Osteoblast (primary cell): ENCODE results near the gene ATP1A3. TPM values are rescaled to one million over a fixed set of nuclear protein-coding genes. Genes with fewer than 3 reads are reported as not detected.

ENCODE experiments used
- DNase-seq: peaks from one replicate; pipeline ENCODE4 v3.0.0; 2011; ENCODE audit warnings: low spot score, mixed read lengths; ENCODE audit not compliant: insufficient read length; ENCODE audit errors: missing footprints
- H2AFZ ChIP-seq: 2 replicates; pipeline ENCODE4 v1.6.0; 2011; ENCODE audit warnings: mild to moderate bottlenecking, low read length
- H3K27ac ChIP-seq: 2 replicates; pipeline ENCODE4 v1.5.1; 2011; ENCODE audit warnings: mild to moderate bottlenecking, low read depth, low read length, moderate library complexity
- H3K27me3 ChIP-seq: 2 replicates; pipeline ENCODE4 v1.6.0; 2012; ENCODE audit warnings: mild to moderate bottlenecking, control low read depth, inconsistent platforms, low read length, moderate library complexity; ENCODE audit not compliant: insufficient read depth
- H3K36me3 ChIP-seq: 2 replicates; pipeline ENCODE4 v1.5.1; 2011; ENCODE audit warnings: mild to moderate bottlenecking, low read length, control low read depth, moderate library complexity; ENCODE audit not compliant: insufficient read depth
- H3K4me1 ChIP-seq: 2 replicates; pipeline ENCODE4 v1.5.1; 2011; ENCODE audit warnings: mild to moderate bottlenecking, low read length, control low read depth, moderate library complexity; ENCODE audit not compliant: insufficient read depth
- H3K4me2 ChIP-seq: 2 replicates; pipeline ENCODE4 v1.6.0; 2011; ENCODE audit warnings: mild to moderate bottlenecking, low read length; ENCODE audit not compliant: insufficient read depth
- H3K4me3 ChIP-seq: fragments of 200-600 bp; sonication (generic); 3 replicates; pipeline ENCODE4 v1.5.1; 2012; ENCODE audit warnings: mild to moderate bottlenecking, low read length, inconsistent platforms; ENCODE audit not compliant: insufficient read depth
- H3K79me2 ChIP-seq: 2 replicates; pipeline ENCODE4 v1.6.0; 2012; ENCODE audit warnings: mild to moderate bottlenecking, low read length, control low read depth, inconsistent platforms; ENCODE audit not compliant: insufficient read depth
- H3K9me3 ChIP-seq: 2 replicates; pipeline ENCODE4 v1.5.1; 2011; ENCODE audit warnings: low read depth, low read length, control low read depth
- H4K20me1 ChIP-seq: 2 replicates; pipeline ENCODE4 v1.6.0; 2012; ENCODE audit warnings: mild to moderate bottlenecking, low read length, control low read depth; ENCODE audit not compliant: insufficient read depth
- total RNA-seq: library from RNA; depleted of rRNA; stranded (reverse); fragments of >200 nt; gene quantifications from 2 replicates; pipeline ENCODE4 v1.2.3, GENCODE V29; 2012
- TF ChIP-seq, protein P1 (sequence below): IDR thresholded peaks from 2 replicates; pipeline ENCODE4 v1.5.1; 2011; ENCODE audit warnings: mild to moderate bottlenecking, low read depth, low read length, moderate library complexity; ENCODE audit errors: extremely low read depth

ATP1A3 gene
- total RNA-seq, 1 donor = under 0.01 TPM

DNA sequence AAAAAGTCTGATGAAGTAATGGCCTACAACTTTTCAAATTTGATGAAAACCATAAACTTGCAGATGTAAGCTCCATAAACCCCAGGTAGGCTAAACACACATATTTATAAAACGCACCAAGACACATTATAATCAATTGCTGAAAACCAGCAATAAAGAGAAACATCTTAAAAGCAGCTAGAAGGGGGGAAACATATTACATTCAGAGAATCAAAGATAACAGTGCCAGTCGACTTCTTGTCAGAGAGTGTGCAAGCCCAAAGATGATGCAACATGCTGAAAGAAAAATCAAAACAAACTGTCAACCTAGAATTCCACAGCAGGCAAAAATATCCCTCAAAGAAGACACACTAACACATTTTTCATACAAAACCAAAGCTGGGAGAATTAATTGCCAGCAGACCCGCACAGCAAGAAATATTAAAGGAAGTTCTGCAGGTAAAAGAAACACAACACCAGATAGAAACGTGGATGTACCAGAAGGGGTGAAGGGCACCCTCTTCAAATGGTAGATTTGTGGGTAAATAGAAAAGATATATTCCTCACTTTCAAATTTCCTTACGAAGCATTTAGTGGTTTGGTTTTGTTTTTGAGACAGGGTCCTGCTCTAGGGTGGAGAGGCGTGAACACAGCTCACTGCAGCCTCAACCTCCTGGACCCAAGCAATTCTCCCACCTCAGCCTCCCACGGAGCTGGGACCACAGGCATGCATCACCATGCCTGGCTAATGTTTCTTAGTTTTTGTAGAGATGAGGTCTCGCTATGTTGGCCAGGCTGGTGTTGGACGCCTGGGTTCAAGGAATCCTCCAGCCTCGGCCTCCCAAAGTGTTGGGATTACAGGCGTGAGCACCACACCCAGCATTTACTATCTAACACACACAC lies 16.5 kb upstream of the ATP1A3 start:
- Histone ChIP-seq H3K9me3 (no peaks in the 10 kb centered on the region), H2AFZ (peak overlapping the region; percentile 18), H4K20me1 (no peaks in the 10 kb centered on the region), H3K4me2 (no peak overlapping the region), H3K27ac (no peak overlapping the region), H3K27me3 (no peaks in the 10 kb centered on the region), H3K36me3 (no peaks in the 10 kb centered on the region), H3K4me1 (peaks cover 6% of the 10 kb centered on the region), H3K79me2 (no peaks in the 10 kb centered on the region), H3K4me3 (no peak overlapping the region)
- DNase-seq = peak; percentile 84
- TF ChIP-seq, protein P1, sequence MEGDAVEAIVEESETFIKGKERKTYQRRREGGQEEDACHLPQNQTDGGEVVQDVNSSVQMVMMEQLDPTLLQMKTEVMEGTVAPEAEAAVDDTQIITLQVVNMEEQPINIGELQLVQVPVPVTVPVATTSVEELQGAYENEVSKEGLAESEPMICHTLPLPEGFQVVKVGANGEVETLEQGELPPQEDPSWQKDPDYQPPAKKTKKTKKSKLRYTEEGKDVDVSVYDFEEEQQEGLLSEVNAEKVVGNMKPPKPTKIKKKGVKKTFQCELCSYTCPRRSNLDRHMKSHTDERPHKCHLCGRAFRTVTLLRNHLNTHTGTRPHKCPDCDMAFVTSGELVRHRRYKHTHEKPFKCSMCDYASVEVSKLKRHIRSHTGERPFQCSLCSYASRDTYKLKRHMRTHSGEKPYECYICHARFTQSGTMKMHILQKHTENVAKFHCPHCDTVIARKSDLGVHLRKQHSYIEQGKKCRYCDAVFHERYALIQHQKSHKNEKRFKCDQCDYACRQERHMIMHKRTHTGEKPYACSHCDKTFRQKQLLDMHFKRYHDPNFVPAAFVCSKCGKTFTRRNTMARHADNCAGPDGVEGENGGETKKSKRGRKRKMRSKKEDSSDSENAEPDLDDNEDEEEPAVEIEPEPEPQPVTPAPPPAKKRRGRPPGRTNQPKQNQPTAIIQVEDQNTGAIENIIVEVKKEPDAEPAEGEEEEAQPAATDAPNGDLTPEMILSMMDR = no peak

DNA sequence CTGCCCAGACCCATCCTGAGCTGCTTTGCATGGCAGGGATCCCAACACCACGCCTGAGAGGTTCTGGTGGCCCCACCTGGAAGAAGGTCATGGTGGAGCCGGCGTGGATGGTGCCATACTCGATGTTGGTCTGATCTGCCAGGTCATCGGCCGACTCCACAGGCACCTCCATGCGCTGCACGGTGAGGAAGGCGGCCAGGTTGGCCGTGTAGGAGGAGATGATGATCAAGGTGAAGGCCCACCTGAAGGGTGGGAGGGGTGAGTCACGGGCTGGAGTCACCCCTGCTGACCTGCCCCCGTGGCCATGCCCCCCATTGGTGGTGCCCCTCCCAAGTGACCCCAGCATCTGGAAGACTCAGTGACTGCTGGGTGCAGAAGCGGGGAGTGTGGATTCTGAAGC lies 12.5 kb upstream of the ATP1A3 start:
- no peaks in the 10 kb centered on the region for H3K36me3 ChIP-seq
- no peak overlapping the region for H3K4me2 ChIP-seq
- no peak overlapping the region for H2AFZ ChIP-seq
- TF ChIP-seq, protein P1 = no peak
- no peaks in the 10 kb centered on the region for H3K9me3 ChIP-seq
- no peaks in the 10 kb centered on the region for H3K79me2 ChIP-seq
- H3K27me3 ChIP-seq = peaks cover 10% of the 10 kb centered on the region
- peaks cover 6% of the 10 kb centered on the region for H3K4me1 ChIP-seq
- no peak overlapping the region for H3K27ac ChIP-seq
- no peaks in the 10 kb centered on the region for H4K20me1 ChIP-seq
- H3K4me3 ChIP-seq = no peak overlapping the region
- DNase-seq = no peak

DNA sequence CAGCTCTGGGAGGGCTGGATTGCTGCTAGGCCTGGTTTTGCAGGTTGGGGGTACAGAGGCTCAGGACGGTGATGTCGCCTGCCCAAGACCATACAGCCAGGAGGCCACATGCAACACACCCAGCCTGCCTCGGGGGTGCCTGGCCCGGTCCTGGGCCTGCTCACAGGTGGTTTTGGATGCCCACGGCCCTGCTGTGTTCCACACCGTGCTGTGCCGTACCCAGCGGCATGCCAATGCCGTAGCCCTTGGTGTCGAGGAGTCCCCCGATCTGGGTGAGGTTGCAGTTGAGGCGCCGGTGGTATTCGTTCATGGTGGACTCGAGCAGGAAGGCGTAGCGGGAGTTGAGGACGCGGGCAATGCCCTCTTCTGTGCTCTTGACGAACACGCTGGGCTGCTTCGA lies 11.5 kb upstream of the ATP1A3 start:
- peak; percentile 25 for DNase-seq
- Histone ChIP-seq H4K20me1 (no peaks in the 10 kb centered on the region), H2AFZ (no peak overlapping the region), H3K27ac (no peak overlapping the region), H3K27me3 (peaks cover 21% of the 10 kb centered on the region), H3K79me2 (no peaks in the 10 kb centered on the region), H3K4me3 (no peak overlapping the region), H3K9me3 (no peaks in the 10 kb centered on the region), H3K4me1 (peaks cover 3% of the 10 kb centered on the region), H3K36me3 (no peaks in the 10 kb centered on the region), H3K4me2 (no peak overlapping the region)
- TF ChIP-seq, protein P1 = no peak

- no peak overlapping the region for H3K4me2 ChIP-seq
- TF ChIP-seq, protein P1 = no peak
- no peak overlapping the region for H3K27ac ChIP-seq
- H3K9me3 ChIP-seq = no peaks in the 10 kb centered on the region
- peak; percentile 54 for DNase-seq
- H3K79me2 ChIP-seq = no peaks in the 10 kb centered on the region
- no peaks in the 10 kb centered on the region for H3K36me3 ChIP-seq
- no peak overlapping the region for H2AFZ ChIP-seq
- no peaks in the 10 kb centered on the region for H4K20me1 ChIP-seq
- H3K27me3 ChIP-seq = peaks cover 36% of the 10 kb centered on the region
- H3K4me3 ChIP-seq = no peak overlapping the region
- no peaks in the 10 kb centered on the region for H3K4me1 ChIP-seq
Observed at GRCh38 chr19:42003506-42004294, 9.7 kb upstream of the ATP1A3 start.
